ENCODE results near the gene GCDH. TPM values are rescaled to one million over a fixed set of nuclear protein-coding genes. Genes with fewer than 3 reads are reported as not detected.
A peak's percentile ranks its signal among the peaks of the same experiment; 100 is the strongest.
"Not testable (repeated sequence)": the region's sequence is repeated elsewhere in the genome, so short reads cannot be mapped to it uniquely, and the experiment has no call there.

Gene GCDH
- total RNA-seq, 1 donor from 2014 or later: 60.6 TPM

- no peak for DNase-seq (ENCODE audit: low spot score, unreplicated experiment)
- no peaks in the 10 kb centered on the region for H3K9me3 Mint-ChIP-seq (ENCODE audit: low read depth)
- TF ChIP-seq CTCF (IDR thresholded peaks at IDR 0.05; ENCODE audit: unreplicated experiment): no peak
- H3K36me3 Mint-ChIP-seq (ENCODE audit: insufficient read depth): peaks cover 4% of the 10 kb centered on the region
- H3K4me1 Mint-ChIP-seq (ENCODE audit: low read depth): no peaks in the 10 kb centered on the region
- no peaks in the 10 kb centered on the region for H3K27me3 Mint-ChIP-seq
- no peak overlapping the region for H3K4me3 Mint-ChIP-seq (ENCODE audit: low read depth)
- no peak overlapping the region for H3K27ac Mint-ChIP-seq
Observed at GRCh38 chr19:12899891-12900518, 9.0 kb downstream of the GCDH start.

GRCh38 chr19:12907166-12907565 is 16.2 kb downstream of the GCDH start:
- Mint-ChIP-seq H3K9me3 (ENCODE audit: low read depth) (no peaks in the 10 kb centered on the region), H3K27me3 (no peaks in the 10 kb centered on the region), H3K4me3 (ENCODE audit: low read depth) (no peak overlapping the region), H3K27ac (peak overlapping the region; percentile 42), H3K4me1 (ENCODE audit: low read depth) (peaks cover 1% of the 10 kb centered on the region), H3K36me3 (ENCODE audit: insufficient read depth) (no peaks in the 10 kb centered on the region)
- no peak for TF ChIP-seq CTCF (IDR thresholded peaks at IDR 0.05; ENCODE audit: unreplicated experiment)
- DNase-seq (ENCODE audit: low spot score, unreplicated experiment): no peak

- Mint-ChIP-seq H3K27me3 (no peaks in the 10 kb centered on the region), H3K4me1 (ENCODE audit: low read depth) (peaks cover 20% of the 10 kb centered on the region), H3K9me3 (ENCODE audit: low read depth) (no peaks in the 10 kb centered on the region), H3K4me3 (ENCODE audit: low read depth) (peak overlapping the region; percentile 57), H3K27ac (peak overlapping the region; percentile 97), H3K36me3 (ENCODE audit: insufficient read depth) (no peaks in the 10 kb centered on the region)
- no peak for DNase-seq (ENCODE audit: low spot score, unreplicated experiment)
- TF ChIP-seq CTCF (IDR thresholded peaks at IDR 0.05; ENCODE audit: unreplicated experiment): no peak
Observed at GRCh38 chr19:12912571-12912970, 21.6 kb downstream of the GCDH start.

- H3K9me3 Mint-ChIP-seq (ENCODE audit: low read depth): no peaks in the 10 kb centered on the region
- peaks cover 20% of the 10 kb centered on the region for H3K4me1 Mint-ChIP-seq (ENCODE audit: low read depth)
- no peaks in the 10 kb centered on the region for H3K36me3 Mint-ChIP-seq (ENCODE audit: insufficient read depth)
- peak overlapping the region; percentile 57 for H3K4me3 Mint-ChIP-seq (ENCODE audit: low read depth)
- H3K27ac Mint-ChIP-seq: peak overlapping the region; percentile 97
- H3K27me3 Mint-ChIP-seq: no peaks in the 10 kb centered on the region
- DNase-seq (ENCODE audit: low spot score, unreplicated experiment): no peak
- no peak for TF ChIP-seq CTCF (IDR thresholded peaks at IDR 0.05; ENCODE audit: unreplicated experiment)
Observed at GRCh38 chr19:12913011-12913561, 22.1 kb downstream of the GCDH start.

- H3K4me1 Mint-ChIP-seq (ENCODE audit: low read depth): peaks cover 20% of the 10 kb centered on the region
- no peak for TF ChIP-seq CTCF (IDR thresholded peaks at IDR 0.05; ENCODE audit: unreplicated experiment)
- H3K27me3 Mint-ChIP-seq: no peaks in the 10 kb centered on the region
- peak overlapping the region; percentile 97 for H3K27ac Mint-ChIP-seq
- H3K36me3 Mint-ChIP-seq (ENCODE audit: insufficient read depth): no peaks in the 10 kb centered on the region
- peak overlapping the region; percentile 57 for H3K4me3 Mint-ChIP-seq (ENCODE audit: low read depth)
- no peaks in the 10 kb centered on the region for H3K9me3 Mint-ChIP-seq (ENCODE audit: low read depth)
- DNase-seq (ENCODE audit: low spot score, unreplicated experiment): no peak
Observed at GRCh38 chr19:12913851-12914690, 23.1 kb downstream of the GCDH start.

- H3K36me3 Mint-ChIP-seq (ENCODE audit: insufficient read depth); H3K27me3 Mint-ChIP-seq; H3K4me3 Mint-ChIP-seq (ENCODE audit: low read depth); H3K9me3 Mint-ChIP-seq (ENCODE audit: low read depth); DNase-seq (ENCODE audit: low spot score, unreplicated experiment); H3K27ac Mint-ChIP-seq: not testable (repeated sequence)
- H3K4me1 Mint-ChIP-seq (ENCODE audit: low read depth): peaks cover 24% of the 10 kb centered on the region
Observed at GRCh38 chr19:12915860-12916259, 24.9 kb downstream of the GCDH start.
